Activated CD4-positive, alpha-beta T cell treated with anti-CD3 and anti-CD28 coated beads for 1 hour (primary cell): ENCODE measurements around the gene THSD7B.
"Not testable (repeated sequence)": the region's sequence is repeated elsewhere in the genome, so short reads cannot be mapped to it uniquely, and the experiment has no call there.

Source experiments
- DNase-seq: peaks from one replicate; pipeline ENCODE4 v3.0.0-alpha.2; 2020

The THSD7B gene

GRCh38 chr2:137607722-137608318 is 842.5 kb downstream of the THSD7B start:
- no peak for DNase-seq

- DNase-seq: no peak
Measured at GRCh38 chr2:137638932-137639331, 873.6 kb downstream of the THSD7B start.

- no peak for DNase-seq
Measured at GRCh38 chr2:137644731-137645130, 879.4 kb downstream of the THSD7B start.

GRCh38 chr2:137654046-137654445 is 888.7 kb downstream of the THSD7B start:
- DNase-seq: no peak

GRCh38 chr2:137655814-137656213 is 890.5 kb downstream of the THSD7B start:
- no peak for DNase-seq

GRCh38 chr2:137658433-137658832 is 893.1 kb downstream of the THSD7B start:
- no peak for DNase-seq

- no peak for DNase-seq
Measured at GRCh38 chr2:137659616-137660015, 894.3 kb downstream of the THSD7B start.

GRCh38 chr2:137670111-137670510 is 904.8 kb downstream of the THSD7B start:
- DNase-seq: no peak

GRCh38 chr2:137672989-137673552 is 907.7 kb downstream of the THSD7B start:
- DNase-seq: no peak

- no peak for DNase-seq
Measured at GRCh38 chr2:137674991-137675390, 909.6 kb downstream of the THSD7B start.

- DNase-seq: no peak
Measured at GRCh38 chr2:137675584-137676327, 910.4 kb downstream of the THSD7B start.

- no peak for DNase-seq
Measured at GRCh38 chr2:137676346-137676745, 911.0 kb downstream of the THSD7B start.

GRCh38 chr2:137677466-137677865 is 912.1 kb downstream of the THSD7B start:
- no peak for DNase-seq

- DNase-seq: no peak
Measured at GRCh38 chr2:137689549-137689948, 924.2 kb downstream of the THSD7B start.

GRCh38 chr2:137693534-137693933 is 928.2 kb downstream of the THSD7B start:
- DNase-seq: no peak

GRCh38 chr2:137696916-137697315 is 931.6 kb downstream of the THSD7B start:
- no peak for DNase-seq

GRCh38 chr2:137700250-137700649 is 934.9 kb downstream of the THSD7B start:
- not testable (repeated sequence) for DNase-seq

GRCh38 chr2:137700681-137701080 is 935.3 kb downstream of the THSD7B start:
- no peak for DNase-seq

- no peak for DNase-seq
Measured at GRCh38 chr2:137705296-137705695, 940.0 kb downstream of the THSD7B start.

- DNase-seq: no peak
Measured at GRCh38 chr2:137706786-137707613, 941.7 kb downstream of the THSD7B start.

GRCh38 chr2:137708311-137708710 is 943.0 kb downstream of the THSD7B start:
- DNase-seq: no peak

- DNase-seq: no peak
Measured at GRCh38 chr2:137715731-137716191, 950.4 kb downstream of the THSD7B start.

GRCh38 chr2:137718786-137719185 is 953.4 kb downstream of the THSD7B start:
- no peak for DNase-seq
